ENCODE results near the gene LZTS2. TPM values are rescaled to one million over a fixed set of nuclear protein-coding genes. Genes with fewer than 3 reads are reported as not detected.

LZTS2 gene
- total and polyA plus RNA-seq, 2 experiments from 2014 or later, result 27.6 to 88.3 TPM

DNA sequence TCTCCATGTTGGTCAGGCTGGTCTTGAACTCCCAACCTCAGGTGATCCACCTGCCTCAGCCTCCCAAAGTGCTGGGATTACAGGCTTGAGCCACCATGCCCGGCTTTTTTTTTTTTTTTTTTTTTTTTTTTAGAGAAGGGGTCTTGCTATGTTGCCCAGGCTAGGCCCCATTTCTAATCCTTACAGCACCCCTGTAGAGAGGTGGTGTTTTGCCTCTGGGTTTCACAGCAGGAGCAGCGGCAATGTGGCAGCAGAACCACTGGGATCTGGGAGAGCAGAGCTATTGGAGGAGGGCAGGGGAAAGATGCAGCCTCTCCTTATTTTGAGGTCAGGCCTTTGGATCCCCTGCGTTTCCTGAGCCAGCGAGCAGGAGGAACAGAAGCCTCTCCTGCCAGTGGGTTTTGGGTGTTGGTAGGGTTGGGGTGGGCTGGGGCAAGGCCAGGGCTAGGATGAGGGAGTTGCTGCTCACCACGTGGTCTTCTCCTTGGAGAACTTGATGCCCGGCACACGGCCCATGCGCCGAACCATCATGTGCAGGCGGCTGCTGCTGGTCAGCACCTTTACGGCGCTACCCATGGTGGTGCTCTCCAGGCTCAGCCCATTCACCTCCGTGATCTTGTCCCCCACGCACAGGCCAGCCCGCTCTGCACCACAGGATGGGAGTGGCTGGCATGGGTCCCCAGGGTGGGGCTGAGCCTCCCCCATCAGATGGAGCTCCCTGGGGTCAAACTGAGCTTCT is 23.5 kb downstream of the LZTS2 start (continued):
- TF ChIP-seq, protein P1, sequence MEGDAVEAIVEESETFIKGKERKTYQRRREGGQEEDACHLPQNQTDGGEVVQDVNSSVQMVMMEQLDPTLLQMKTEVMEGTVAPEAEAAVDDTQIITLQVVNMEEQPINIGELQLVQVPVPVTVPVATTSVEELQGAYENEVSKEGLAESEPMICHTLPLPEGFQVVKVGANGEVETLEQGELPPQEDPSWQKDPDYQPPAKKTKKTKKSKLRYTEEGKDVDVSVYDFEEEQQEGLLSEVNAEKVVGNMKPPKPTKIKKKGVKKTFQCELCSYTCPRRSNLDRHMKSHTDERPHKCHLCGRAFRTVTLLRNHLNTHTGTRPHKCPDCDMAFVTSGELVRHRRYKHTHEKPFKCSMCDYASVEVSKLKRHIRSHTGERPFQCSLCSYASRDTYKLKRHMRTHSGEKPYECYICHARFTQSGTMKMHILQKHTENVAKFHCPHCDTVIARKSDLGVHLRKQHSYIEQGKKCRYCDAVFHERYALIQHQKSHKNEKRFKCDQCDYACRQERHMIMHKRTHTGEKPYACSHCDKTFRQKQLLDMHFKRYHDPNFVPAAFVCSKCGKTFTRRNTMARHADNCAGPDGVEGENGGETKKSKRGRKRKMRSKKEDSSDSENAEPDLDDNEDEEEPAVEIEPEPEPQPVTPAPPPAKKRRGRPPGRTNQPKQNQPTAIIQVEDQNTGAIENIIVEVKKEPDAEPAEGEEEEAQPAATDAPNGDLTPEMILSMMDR (conservative IDR thresholded peaks at IDR 0.05; ENCODE audit: low read depth in 2 of 2), result no peak
- TF ChIP-seq EZH2phosphoT487 (IDR thresholded peaks at IDR 0.05; ENCODE audit: unreplicated experiment), result no peak
- no peak for TF ChIP-seq POLR2AphosphoS5 (IDR thresholded peaks at IDR 0.05; ENCODE audit: low read depth)
- TF ChIP-seq, protein P2, sequence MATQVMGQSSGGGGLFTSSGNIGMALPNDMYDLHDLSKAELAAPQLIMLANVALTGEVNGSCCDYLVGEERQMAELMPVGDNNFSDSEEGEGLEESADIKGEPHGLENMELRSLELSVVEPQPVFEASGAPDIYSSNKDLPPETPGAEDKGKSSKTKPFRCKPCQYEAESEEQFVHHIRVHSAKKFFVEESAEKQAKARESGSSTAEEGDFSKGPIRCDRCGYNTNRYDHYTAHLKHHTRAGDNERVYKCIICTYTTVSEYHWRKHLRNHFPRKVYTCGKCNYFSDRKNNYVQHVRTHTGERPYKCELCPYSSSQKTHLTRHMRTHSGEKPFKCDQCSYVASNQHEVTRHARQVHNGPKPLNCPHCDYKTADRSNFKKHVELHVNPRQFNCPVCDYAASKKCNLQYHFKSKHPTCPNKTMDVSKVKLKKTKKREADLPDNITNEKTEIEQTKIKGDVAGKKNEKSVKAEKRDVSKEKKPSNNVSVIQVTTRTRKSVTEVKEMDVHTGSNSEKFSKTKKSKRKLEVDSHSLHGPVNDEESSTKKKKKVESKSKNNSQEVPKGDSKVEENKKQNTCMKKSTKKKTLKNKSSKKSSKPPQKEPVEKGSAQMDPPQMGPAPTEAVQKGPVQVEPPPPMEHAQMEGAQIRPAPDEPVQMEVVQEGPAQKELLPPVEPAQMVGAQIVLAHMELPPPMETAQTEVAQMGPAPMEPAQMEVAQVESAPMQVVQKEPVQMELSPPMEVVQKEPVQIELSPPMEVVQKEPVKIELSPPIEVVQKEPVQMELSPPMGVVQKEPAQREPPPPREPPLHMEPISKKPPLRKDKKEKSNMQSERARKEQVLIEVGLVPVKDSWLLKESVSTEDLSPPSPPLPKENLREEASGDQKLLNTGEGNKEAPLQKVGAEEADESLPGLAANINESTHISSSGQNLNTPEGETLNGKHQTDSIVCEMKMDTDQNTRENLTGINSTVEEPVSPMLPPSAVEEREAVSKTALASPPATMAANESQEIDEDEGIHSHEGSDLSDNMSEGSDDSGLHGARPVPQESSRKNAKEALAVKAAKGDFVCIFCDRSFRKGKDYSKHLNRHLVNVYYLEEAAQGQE (IDR thresholded peaks at IDR 0.05; ENCODE audit: unreplicated experiment), result no peak
- TF ChIP-seq CREB1 (CRISPR knock-in tag; IDR thresholded peaks at IDR 0.05; ENCODE audit: low read depth), result no peak
- no peak for TF ChIP-seq ZNF114 (CRISPR knock-in tag; IDR thresholded peaks at IDR 0.05)
- TF ChIP-seq ZNF331 (CRISPR knock-in tag; IDR thresholded peaks at IDR 0.05; ENCODE audit: low read depth), result no peak
- TF ChIP-seq EZH2 (IDR thresholded peaks at IDR 0.05; ENCODE audit: low read depth, unreplicated experiment), result no peak
- TF ChIP-seq NANOG (IDR thresholded peaks at IDR 0.05; ENCODE audit: borderline replicate concordance), result no peak
- TF ChIP-seq, protein P3, sequence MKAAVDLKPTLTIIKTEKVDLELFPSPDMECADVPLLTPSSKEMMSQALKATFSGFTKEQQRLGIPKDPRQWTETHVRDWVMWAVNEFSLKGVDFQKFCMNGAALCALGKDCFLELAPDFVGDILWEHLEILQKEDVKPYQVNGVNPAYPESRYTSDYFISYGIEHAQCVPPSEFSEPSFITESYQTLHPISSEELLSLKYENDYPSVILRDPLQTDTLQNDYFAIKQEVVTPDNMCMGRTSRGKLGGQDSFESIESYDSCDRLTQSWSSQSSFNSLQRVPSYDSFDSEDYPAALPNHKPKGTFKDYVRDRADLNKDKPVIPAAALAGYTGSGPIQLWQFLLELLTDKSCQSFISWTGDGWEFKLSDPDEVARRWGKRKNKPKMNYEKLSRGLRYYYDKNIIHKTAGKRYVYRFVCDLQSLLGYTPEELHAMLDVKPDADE (IDR thresholded peaks at IDR 0.05), result no peak
- no peak for TF ChIP-seq JUNB (IDR thresholded peaks at IDR 0.05; ENCODE audit: unreplicated experiment)

DNA sequence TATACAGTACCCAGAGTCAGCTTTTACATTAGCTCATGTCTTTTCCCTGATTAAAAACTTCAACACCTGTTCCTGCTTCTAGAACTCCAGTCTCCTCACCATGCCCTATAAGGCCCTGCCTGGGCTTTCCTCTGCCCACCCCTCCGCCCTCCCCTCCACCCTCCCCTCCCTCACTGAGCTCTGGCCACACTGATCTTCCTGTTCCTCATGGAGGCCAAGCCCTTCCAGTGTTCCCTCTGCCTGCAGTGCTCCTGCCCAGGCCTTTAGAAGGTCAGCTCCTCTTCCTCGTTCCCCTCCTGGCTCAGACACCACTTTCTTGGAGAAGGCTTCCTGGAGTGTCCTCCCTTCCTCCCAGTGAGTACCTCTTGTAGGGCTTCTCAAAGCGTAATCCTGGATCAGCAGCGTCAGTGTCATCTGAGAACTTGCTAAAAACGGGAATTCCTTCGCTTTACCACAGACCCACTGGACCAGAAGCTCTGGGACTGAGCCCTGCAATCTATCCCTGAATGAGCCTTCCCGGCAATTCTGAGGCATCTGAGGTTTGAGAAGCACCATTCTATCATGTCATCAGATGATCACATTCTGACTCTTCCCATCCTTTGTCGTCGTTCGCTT is 27.6 kb downstream of the LZTS2 start:
- ATAC-seq, result no peak
- H3K27ac ChIP-seq (ENCODE audit: low read depth), result no peak overlapping the region
- H3K9me2 ChIP-seq (ENCODE audit: insufficient read depth), result no peaks in the 10 kb centered on the region
- DNase-seq (ENCODE audit: low spot score), result no peak
- no peaks in the 10 kb centered on the region for H3F3A ChIP-seq (replicated peaks; ENCODE audit: low read depth)
- Mint-ChIP-seq H3K27ac (no peak overlapping the region), H3K9me3 (no peaks in the 10 kb centered on the region), H3K36me3 (ENCODE audit: low read depth) (no peaks in the 10 kb centered on the region; the same call in 2 of the 3 replicates), H3K4me3 (no peak overlapping the region; the same call in 2 of the 3 replicates), H3K27me3 (ENCODE audit: insufficient read depth, low read depth, poor library complexity) (peaks cover 31% of the 10 kb centered on the region), H3K4me1 (peaks cover 27% of the 10 kb centered on the region)
- H3K4me1 ChIP-seq (ENCODE audit: insufficient read depth), result peaks cover 15% of the 10 kb centered on the region; the same call in 1 of the 2 replicates
- no peak overlapping the region for H2AFZ ChIP-seq
- peaks cover 28% of the 10 kb centered on the region for H3K27me3 ChIP-seq (ENCODE audit: insufficient read depth)
- H3K4me3 ChIP-seq, result no peak overlapping the region
- H4K20me1 ChIP-seq (replicated peaks; ENCODE audit: insufficient read depth), result no peaks in the 10 kb centered on the region; the same call in 1 of the 2 replicates
- no peaks in the 10 kb centered on the region for H3K36me3 ChIP-seq (ENCODE audit: insufficient read depth)
- no peaks in the 10 kb centered on the region for H3K79me2 ChIP-seq (replicated peaks; ENCODE audit: insufficient read depth)
- no peak overlapping the region for H3K4me2 ChIP-seq
- TF ChIP-seq, protein P4, sequence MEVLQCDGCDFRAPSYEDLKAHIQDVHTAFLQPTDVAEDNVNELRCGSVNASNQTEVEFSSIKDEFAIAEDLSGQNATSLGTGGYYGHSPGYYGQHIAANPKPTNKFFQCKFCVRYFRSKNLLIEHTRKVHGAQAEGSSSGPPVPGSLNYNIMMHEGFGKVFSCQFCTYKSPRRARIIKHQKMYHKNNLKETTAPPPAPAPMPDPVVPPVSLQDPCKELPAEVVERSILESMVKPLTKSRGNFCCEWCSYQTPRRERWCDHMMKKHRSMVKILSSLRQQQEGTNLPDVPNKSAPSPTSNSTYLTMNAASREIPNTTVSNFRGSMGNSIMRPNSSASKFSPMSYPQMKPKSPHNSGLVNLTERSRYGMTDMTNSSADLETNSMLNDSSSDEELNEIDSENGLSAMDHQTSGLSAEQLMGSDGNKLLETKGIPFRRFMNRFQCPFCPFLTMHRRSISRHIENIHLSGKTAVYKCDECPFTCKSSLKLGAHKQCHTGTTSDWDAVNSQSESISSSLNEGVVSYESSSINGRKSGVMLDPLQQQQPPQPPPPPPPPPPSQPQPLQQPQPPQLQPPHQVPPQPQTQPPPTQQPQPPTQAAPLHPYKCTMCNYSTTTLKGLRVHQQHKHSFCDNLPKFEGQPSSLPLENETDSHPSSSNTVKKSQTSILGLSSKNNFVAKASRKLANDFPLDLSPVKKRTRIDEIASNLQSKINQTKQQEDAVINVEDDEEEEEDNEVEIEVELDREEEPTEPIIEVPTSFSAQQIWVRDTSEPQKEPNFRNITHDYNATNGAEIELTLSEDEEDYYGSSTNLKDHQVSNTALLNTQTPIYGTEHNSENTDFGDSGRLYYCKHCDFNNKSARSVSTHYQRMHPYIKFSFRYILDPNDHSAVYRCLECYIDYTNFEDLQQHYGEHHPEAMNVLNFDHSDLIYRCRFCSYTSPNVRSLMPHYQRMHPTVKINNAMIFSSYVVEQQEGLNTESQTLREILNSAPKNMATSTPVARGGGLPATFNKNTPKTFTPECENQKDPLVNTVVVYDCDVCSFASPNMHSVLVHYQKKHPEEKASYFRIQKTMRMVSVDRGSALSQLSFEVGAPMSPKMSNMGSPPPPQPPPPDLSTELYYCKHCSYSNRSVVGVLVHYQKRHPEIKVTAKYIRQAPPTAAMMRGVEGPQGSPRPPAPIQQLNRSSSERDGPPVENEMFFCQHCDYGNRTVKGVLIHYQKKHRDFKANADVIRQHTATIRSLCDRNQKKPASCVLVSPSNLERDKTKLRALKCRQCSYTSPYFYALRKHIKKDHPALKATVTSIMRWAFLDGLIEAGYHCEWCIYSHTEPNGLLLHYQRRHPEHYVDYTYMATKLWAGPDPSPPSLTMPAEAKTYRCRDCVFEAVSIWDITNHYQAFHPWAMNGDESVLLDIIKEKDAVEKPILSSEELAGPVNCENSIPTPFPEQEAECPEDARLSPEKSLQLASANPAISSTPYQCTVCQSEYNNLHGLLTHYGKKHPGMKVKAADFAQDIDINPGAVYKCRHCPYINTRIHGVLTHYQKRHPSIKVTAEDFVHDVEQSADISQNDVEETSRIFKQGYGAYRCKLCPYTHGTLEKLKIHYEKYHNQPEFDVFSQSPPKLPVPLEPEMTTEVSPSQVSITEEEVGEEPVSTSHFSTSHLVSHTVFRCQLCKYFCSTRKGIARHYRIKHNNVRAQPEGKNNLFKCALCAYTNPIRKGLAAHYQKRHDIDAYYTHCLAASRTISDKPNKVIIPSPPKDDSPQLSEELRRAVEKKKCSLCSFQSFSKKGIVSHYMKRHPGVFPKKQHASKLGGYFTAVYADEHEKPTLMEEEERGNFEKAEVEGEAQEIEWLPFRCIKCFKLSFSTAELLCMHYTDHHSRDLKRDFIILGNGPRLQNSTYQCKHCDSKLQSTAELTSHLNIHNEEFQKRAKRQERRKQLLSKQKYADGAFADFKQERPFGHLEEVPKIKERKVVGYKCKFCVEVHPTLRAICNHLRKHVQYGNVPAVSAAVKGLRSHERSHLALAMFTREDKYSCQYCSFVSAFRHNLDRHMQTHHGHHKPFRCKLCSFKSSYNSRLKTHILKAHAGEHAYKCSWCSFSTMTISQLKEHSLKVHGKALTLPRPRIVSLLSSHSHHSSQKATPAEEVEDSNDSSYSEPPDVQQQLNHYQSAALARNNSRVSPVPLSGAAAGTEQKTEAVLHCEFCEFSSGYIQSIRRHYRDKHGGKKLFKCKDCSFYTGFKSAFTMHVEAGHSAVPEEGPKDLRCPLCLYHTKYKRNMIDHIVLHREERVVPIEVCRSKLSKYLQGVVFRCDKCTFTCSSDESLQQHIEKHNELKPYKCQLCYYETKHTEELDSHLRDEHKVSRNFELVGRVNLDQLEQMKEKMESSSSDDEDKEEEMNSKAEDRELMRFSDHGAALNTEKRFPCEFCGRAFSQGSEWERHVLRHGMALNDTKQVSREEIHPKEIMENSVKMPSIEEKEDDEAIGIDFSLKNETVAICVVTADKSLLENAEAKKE (CRISPR knock-in tag; IDR thresholded peaks at IDR 0.05), result 0 out of 2 replicates have a peak, but pooled peaks have one; percentile 11
